GM12864 (cell line): ENCODE measurements around the gene TMPRSS2.

Experiments used
- DNase-seq: peaks from one replicate; pipeline ENCODE4 v3.0.0-alpha.2; 2011; ENCODE audit warnings: low read depth
- H3K4me3 ChIP-seq: 2 replicates; pipeline ENCODE4 v1.5.1; 2011; ENCODE audit warnings: mild to moderate bottlenecking, low read depth, low read length, control low read depth
- TF ChIP-seq, protein P1 (sequence below): IDR thresholded peaks from 2 replicates; pipeline ENCODE4 v1.5.1; 2011; ENCODE audit warnings: low read depth, mild to moderate bottlenecking, moderate library complexity, low read length, control low read depth, inconsistent platforms; ENCODE audit errors: missing control alignments

Gene TMPRSS2

GRCh38 chr21:41483973-41484372 lies 24.0 kb downstream of the TMPRSS2 start:
- no peak overlapping the region for H3K4me3 ChIP-seq
- DNase-seq = no peak
- TF ChIP-seq, protein P1, sequence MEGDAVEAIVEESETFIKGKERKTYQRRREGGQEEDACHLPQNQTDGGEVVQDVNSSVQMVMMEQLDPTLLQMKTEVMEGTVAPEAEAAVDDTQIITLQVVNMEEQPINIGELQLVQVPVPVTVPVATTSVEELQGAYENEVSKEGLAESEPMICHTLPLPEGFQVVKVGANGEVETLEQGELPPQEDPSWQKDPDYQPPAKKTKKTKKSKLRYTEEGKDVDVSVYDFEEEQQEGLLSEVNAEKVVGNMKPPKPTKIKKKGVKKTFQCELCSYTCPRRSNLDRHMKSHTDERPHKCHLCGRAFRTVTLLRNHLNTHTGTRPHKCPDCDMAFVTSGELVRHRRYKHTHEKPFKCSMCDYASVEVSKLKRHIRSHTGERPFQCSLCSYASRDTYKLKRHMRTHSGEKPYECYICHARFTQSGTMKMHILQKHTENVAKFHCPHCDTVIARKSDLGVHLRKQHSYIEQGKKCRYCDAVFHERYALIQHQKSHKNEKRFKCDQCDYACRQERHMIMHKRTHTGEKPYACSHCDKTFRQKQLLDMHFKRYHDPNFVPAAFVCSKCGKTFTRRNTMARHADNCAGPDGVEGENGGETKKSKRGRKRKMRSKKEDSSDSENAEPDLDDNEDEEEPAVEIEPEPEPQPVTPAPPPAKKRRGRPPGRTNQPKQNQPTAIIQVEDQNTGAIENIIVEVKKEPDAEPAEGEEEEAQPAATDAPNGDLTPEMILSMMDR = no peak

GRCh38 chr21:41483415-41483814 lies 24.5 kb downstream of the TMPRSS2 start:
- TF ChIP-seq, protein P1 = no peak
- H3K4me3 ChIP-seq = no peak overlapping the region
- no peak for DNase-seq

DNA sequence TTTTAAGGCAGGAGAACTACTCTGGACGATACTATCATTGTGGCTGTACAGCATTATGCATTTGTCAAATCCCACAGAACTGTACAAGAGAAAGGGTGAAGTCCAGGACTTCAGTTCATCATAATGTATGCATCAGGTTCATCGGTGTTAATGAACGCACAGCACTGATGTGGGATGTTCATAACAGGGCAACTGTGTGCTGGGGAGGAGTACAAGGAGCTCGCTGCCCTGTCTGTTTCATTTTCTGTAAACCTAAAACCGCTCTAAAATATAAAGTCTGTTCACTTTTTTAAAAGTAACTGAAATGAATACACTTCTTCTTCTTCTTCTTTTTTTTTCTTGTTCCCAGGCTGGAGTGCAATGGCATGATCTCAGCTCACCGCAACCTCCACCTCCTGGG lies 25.0 kb downstream of the TMPRSS2 start:
- DNase-seq = no peak
- no peak overlapping the region for H3K4me3 ChIP-seq
- TF ChIP-seq, protein P1 = no peak

DNA sequence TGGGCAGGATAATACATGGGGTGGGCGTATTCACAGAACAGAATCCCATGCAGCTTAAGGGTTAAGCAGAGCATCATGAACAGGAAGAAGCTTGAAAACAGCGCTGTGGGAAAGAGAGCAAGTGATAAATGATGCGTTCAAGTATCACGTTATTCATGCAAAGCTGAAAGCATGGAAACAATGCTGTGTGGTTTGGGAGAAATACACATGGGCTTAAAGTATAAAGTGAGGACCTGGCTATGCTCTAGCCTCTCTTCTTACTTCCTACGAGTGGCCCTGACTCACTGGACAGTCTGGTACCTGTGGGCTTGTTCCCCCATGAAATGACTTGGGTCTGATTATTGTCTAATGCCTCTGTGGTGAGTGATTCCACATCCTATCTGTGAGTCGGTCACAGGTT lies 25.7 kb downstream of the TMPRSS2 start:
- DNase-seq = no peak
- H3K4me3 ChIP-seq = no peak overlapping the region
- TF ChIP-seq, protein P1 = no peak

DNA sequence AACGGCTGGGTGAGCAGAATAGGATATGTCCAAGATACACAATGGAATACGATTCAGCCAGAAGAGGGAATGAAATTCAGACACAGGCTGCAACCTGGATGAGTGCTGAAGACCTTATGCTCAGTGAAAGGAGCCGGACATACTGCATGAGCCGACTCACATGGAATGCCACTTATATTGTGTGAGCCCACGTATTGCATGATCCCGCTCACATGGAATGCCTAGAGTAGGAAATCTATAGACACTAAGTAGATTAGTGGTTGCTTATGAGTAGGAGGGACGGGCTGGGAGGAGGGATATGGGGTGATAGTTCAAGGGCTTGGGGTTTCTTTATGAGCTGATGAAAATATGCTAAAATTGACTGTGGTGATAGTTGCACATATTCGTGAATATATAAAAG lies 26.8 kb downstream of the TMPRSS2 start:
- no peak for DNase-seq

GRCh38 chr21:41480086-41480690 lies 27.8 kb downstream of the TMPRSS2 start:
- TF ChIP-seq, protein P1 = no peak
- no peak for DNase-seq
- H3K4me3 ChIP-seq = no peak overlapping the region

More for the DNA sequence above, 26.8 kb downstream of the TMPRSS2 start:
- TF ChIP-seq, protein P1 = no peak
- H3K4me3 ChIP-seq = no peak overlapping the region

GRCh38 chr21:41479686-41480085 lies 28.3 kb downstream of the TMPRSS2 start:
- TF ChIP-seq, protein P1 = no peak
- no peak for DNase-seq
- H3K4me3 ChIP-seq = no peak overlapping the region
